ENCODE data around the gene DYNLL2.

DNA sequence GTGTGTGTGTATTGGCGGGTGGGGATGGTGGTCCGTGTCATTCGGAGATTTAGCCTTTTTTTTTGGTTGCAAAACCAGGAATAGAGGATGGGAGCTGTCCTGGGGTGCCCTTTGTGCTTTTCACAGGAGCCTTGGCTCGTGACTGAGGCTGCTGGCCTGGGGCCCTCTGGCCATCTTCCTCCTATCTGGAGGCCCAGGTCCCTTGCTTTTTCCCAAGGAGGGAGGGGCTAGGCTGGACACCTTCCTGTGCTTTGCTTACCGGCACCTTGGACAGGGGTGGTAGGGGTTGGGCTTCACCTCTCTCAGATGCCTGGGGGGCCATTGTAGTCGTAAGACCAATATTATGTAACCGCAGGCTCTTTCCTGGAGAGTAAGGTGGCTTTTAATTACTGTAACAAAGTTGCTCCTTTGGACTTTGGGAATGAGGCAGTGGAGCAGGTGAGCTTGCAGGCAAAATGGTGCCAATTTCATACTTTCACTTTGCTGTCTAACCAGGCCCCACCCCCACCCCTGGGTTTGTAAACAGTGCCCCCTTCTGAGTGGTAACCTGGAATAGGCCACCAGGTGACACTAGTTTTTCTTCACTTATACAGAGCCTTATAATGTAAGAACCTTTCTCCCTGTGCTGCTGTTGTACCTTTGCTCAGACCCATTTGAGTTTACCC is 1.2 kb downstream of the DYNLL2 start:
- TF ChIP-seq ZNF76 (CRISPR knock-in tag; IDR thresholded peaks at IDR 0.05; ENCODE audit: borderline replicate concordance) (no peak), SRSF9 (IDR thresholded peaks at IDR 0.05; ENCODE audit: borderline replicate concordance, low read depth, low read length) (no peak), SMARCE1 (IDR thresholded peaks at IDR 0.05) (0 out of 2 replicates have a peak, but pooled peaks have one; percentile 26)
- TF ChIP-seq, protein P1, sequence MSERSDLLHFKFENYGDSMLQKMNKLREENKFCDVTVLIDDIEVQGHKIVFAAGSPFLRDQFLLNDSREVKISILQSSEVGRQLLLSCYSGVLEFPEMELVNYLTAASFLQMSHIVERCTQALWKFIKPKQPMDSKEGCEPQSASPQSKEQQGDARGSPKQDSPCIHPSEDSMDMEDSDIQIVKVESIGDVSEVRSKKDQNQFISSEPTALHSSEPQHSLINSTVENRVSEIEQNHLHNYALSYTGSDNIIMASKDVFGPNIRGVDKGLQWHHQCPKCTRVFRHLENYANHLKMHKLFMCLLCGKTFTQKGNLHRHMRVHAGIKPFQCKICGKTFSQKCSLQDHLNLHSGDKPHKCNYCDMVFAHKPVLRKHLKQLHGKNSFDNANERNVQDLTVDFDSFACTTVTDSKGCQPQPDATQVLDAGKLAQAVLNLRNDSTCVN (CRISPR knock-in tag; IDR thresholded peaks at IDR 0.05) = no peak
- TF ChIP-seq, protein P2, sequence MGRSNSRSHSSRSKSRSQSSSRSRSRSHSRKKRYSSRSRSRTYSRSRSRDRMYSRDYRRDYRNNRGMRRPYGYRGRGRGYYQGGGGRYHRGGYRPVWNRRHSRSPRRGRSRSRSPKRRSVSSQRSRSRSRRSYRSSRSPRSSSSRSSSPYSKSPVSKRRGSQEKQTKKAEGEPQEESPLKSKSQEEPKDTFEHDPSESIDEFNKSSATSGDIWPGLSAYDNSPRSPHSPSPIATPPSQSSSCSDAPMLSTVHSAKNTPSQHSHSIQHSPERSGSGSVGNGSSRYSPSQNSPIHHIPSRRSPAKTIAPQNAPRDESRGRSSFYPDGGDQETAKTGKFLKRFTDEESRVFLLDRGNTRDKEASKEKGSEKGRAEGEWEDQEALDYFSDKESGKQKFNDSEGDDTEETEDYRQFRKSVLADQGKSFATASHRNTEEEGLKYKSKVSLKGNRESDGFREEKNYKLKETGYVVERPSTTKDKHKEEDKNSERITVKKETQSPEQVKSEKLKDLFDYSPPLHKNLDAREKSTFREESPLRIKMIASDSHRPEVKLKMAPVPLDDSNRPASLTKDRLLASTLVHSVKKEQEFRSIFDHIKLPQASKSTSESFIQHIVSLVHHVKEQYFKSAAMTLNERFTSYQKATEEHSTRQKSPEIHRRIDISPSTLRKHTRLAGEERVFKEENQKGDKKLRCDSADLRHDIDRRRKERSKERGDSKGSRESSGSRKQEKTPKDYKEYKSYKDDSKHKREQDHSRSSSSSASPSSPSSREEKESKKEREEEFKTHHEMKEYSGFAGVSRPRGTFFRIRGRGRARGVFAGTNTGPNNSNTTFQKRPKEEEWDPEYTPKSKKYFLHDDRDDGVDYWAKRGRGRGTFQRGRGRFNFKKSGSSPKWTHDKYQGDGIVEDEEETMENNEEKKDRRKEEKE (IDR thresholded peaks at IDR 0.05; ENCODE audit: borderline replicate concordance in 1 of 2, control insufficient read depth in 1 of 2, low read depth in 2 of 2, low read length in 1 of 2) = no peak
